Pancreas (tissue), 10 donors: ENCODE results near the gene COL28A1. TPM values are rescaled to one million over a fixed set of nuclear protein-coding genes. Genes with fewer than 3 reads are reported as not detected.

Experiments
- ATAC-seq, 4 donors: fragments of 200-7000 bp; cut with Tn5 transposase; one replicate each; pipeline versions ENCODE4 v1.8.0 to v1.9.1; 2020; ENCODE audit warnings: mild to moderate bottlenecking in 4 of 4, moderate library complexity in 4 of 4
- DNase-seq, 6 donors: peaks; one replicate each; pipeline ENCODE4 v3.0.0-alpha.2; 2020
- FAIRE-seq: peaks from 2 replicates; lab custom pipeline; 2012; peaks lifted over from hg19 to GRCh38; lab: Jason Lieb, UNC
- H3K27ac ChIP-seq, 4 donors: fragments of 200-600 bp; sonication (generic); 1 replicate in 3 of 4; 2 replicates in 1 of 4; pipeline versions ENCODE4 v1.5.0 to v1.8.0; 2020
- H3K27me3 ChIP-seq, 4 donors: fragments of 200-600 bp; one replicate each; pipeline ENCODE4 v1.8.0; 2021
- H3K36me3 ChIP-seq, 3 donors: fragments of 200-600 bp; sonication (generic) in 1 of 3; one replicate each; pipeline versions ENCODE4 v1.5.0 to v1.8.0; 2020 to 2021
- H3K4me1 ChIP-seq, 3 donors: fragments of 200-600 bp; one replicate each; pipeline ENCODE4 v1.8.0; 2021
- H3K4me3 ChIP-seq, 4 donors: fragments of 200-600 bp; sonication (generic) in 2 of 4; one replicate each; pipeline versions ENCODE4 v1.5.0 to v1.8.0; 2020 to 2021
- H3K9me3 ChIP-seq, 4 donors: fragments of 200-600 bp; one replicate each; pipeline ENCODE4 v1.8.0; 2021
- CTCF ChIP-seq, 4 donors: fragments of 200-600 bp; sonication (generic) in 3 of 4; IDR thresholded peaks; one replicate each; pipeline versions ENCODE4 v1.5.0 to v1.8.0; 2021; ENCODE audit warnings: antibody characterized with exemption in 4 of 4
- WGBS, 2 donors: extraction: QIAGEN DNeasy Blood & Tissue Kit; methylation state at CpG; one replicate each; pipeline ENCODE4 v1.1.7; 2013; 5-methylcytosine and 5-hydroxymethylcytosine counted together
- intact Hi-C, 3 donors: fragments of 100-400 bp; cut with DNase I; formaldehyde crosslinking; loops; one replicate each; pipeline versions ENCODE4 v1.11.1 to v1.14.2; 2022
- polyA plus RNA-seq, 2 donors: library from polyadenylated mRNA; stranded (reverse); fragments of 200-250 nt; gene quantifications; one replicate each; pipeline ENCODE4 v1.2.3, GENCODE V29; 2013
- total RNA-seq, 6 donors: library from RNA; stranded (reverse); fragmentation: NEBNext Ultra II Directional in 4 of 6; extraction: Animal tissue kit (Norgen Biotek cat#: 25700) in 4 of 6; gene quantifications; one replicate each; pipeline versions ENCODE4 v1.2.1 to v1.2.4, GENCODE V29; 2021 to 2023
- donor health status: healthy with polysubstance abuse.
- donor health status: DM: no; HTN: no; CAD: no; lungs with moderate emphysema.
- donor health status: DM: no; HTN: no; CAD: no.
- donor health status: control.
- donor health status: control.
- donor health status: Bipolar disorder and iron deficiency.
- donor health status: DM: yes; HTN: yes; CAD: no.
- donor health status: DM: no; HTN: no; CAD: no.
- donor health status: DM: no; HTN: no; CAD: no.
- donor health status: DM: yes; HTN: yes; CAD: no.

Gene COL28A1
- total and polyA plus RNA-seq, 8 donors, result 0.84 to 14.4 (median 3.5) TPM

DNA sequence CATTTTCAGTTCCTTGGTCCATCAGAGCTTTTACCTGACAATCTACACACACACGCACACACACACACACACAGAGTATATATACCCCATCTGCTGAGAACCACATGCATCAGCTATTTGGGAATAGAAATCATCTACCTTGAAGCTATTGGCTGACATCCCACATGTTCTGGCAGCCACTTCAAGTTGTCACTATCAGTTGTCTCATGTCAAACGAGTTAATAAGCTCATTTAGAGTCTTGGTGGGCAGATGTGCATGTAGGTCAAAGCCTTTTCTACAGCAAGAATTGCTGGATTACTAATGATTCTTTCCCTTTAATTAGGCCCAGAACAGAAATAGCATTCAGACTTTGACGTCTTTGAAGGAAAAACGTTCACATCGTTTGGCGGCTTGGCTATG lies 36.8 kb downstream of the COL28A1 start:
- Histone ChIP-seq H3K9me3 (no peaks in the 10 kb centered on the region), H3K27ac (no peak overlapping the region), H3K27me3 (no peaks in the 10 kb centered on the region), H3K36me3 (no peaks in the 10 kb centered on the region), H3K4me3 (no peak overlapping the region), H3K4me1 (no peaks in the 10 kb centered on the region)
- intact Hi-C loops, result no loop called here
- ATAC-seq, result no peak
- no peak for DNase-seq
- TF ChIP-seq CTCF (IDR thresholded peaks at IDR 0.05), result no peak
- WGBS, 2 donors, result 64 to 67% methylated on average over 6 of the region's 6 CpGs
- FAIRE-seq, result no peak

GRCh38 chr7:7496311-7496710 lies 39.4 kb downstream of the COL28A1 start:
- Histone ChIP-seq H3K9me3 (no peaks in the 10 kb centered on the region), H3K4me1 (no peaks in the 10 kb centered on the region), H3K27me3 (no peaks in the 10 kb centered on the region), H3K4me3 (no peak overlapping the region), H3K27ac (no peak overlapping the region), H3K36me3 (no peaks in the 10 kb centered on the region)
- FAIRE-seq (no peak), ATAC-seq (no peak), DNase-seq (no peak)
- TF ChIP-seq CTCF (IDR thresholded peaks at IDR 0.05), result no peak
- intact Hi-C loops, result no loop called here
- WGBS, 2 donors, result 69 to 74% methylated on average over 2 of the region's 2 CpGs

GRCh38 chr7:7495171-7495570 lies 40.5 kb downstream of the COL28A1 start:
- Histone ChIP-seq H3K27ac (no peak overlapping the region), H3K4me1 (no peaks in the 10 kb centered on the region), H3K4me3 (no peak overlapping the region), H3K36me3 (peaks cover 0 to 3% (median 0%) of the 10 kb centered on the region in 3 donors), H3K9me3 (no peaks in the 10 kb centered on the region), H3K27me3 (no peaks in the 10 kb centered on the region)
- FAIRE-seq (no peak), ATAC-seq (no peak), DNase-seq (no peak)
- intact Hi-C loops, result no loop called here
- 36 to 47% methylated on average over 1 of the region's 1 CpG for WGBS, 2 donors
- TF ChIP-seq CTCF (IDR thresholded peaks at IDR 0.05), result no peak

DNA sequence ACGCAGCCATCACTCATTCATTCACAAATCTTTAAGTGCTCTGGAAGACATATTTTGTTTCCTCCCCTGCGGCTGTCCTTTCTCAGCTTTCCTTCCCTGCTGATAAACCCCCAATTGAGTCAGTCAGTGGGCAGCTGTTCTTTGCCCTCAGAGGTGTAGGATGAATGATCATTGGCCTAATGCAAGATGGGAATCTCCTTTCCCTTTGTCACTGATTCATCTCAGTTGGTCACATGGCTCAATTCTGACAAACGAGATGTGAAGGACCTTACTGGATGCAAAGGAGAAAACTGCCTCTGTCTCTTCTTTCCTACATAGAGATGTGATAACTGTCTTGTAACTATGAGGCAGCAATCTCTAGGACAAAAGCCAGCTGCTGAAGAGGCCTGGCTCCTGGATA lies 44.6 kb downstream of the COL28A1 start:
- H3K4me3 ChIP-seq, result no peak overlapping the region
- intact Hi-C loops, result no loop called here
- FAIRE-seq, result no peak
- H3K4me1 ChIP-seq, result no peaks in the 10 kb centered on the region
- no peaks in the 10 kb centered on the region for H3K27me3 ChIP-seq
- no peak for ATAC-seq
- TF ChIP-seq CTCF (IDR thresholded peaks at IDR 0.05), result no peak
- H3K9me3 ChIP-seq, result no peaks in the 10 kb centered on the region
- 89 to 95% methylated on average over 3 of the region's 3 CpGs for WGBS, 2 donors
- H3K27ac ChIP-seq, result no peak overlapping the region
- DNase-seq, result no peak
- H3K36me3 ChIP-seq, result peaks cover 0 to 16% (median 0%) of the 10 kb centered on the region in 3 donors

DNA sequence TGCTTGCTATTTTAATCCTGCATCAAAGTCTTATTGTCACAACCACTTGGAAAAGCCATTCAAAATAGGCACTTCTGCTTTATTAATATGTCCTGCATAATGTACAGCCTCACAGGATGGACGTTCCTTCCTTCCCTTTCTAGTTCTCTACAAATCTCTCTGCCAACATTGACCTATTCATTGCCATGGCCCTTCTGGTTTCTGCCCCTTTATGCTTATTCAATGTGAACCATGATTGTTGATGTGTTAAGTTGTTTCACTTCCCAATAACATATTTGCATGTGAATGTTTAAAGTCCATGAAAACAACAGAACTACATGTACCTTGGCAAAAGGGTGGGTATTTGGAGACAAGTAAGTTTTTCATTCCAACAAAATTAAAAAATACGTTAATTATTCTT lies 45.7 kb downstream of the COL28A1 start:
- ATAC-seq, result no peak
- intact Hi-C loops, result no loop called here

More for the DNA sequence above, 45.7 kb downstream of the COL28A1 start:
- no peak for FAIRE-seq
- peaks cover 0 to 16% (median 0%) of the 10 kb centered on the region in 3 donors for H3K36me3 ChIP-seq
- no peaks in the 10 kb centered on the region for H3K4me1 ChIP-seq
- no peak overlapping the region for H3K27ac ChIP-seq
- WGBS, 2 donors, result 86 to 91% methylated on average over 2 of the region's 2 CpGs
- H3K27me3 ChIP-seq, result no peaks in the 10 kb centered on the region
- DNase-seq, result no peak
- TF ChIP-seq CTCF (IDR thresholded peaks at IDR 0.05), result no peak
- no peak overlapping the region for H3K4me3 ChIP-seq
- no peaks in the 10 kb centered on the region for H3K9me3 ChIP-seq
